Fibroblast of skin of scalp (primary cell): Measurements from ENCODE around the gene DNAH10.
"Not testable (repeated sequence)": the region's sequence is repeated elsewhere in the genome, so short reads cannot be mapped to it uniquely, and the experiment has no call there.

ENCODE experiments used
- DNase-seq: peaks from one replicate; pipeline ENCODE4 v3.0.0-alpha.2; 2013

The DNAH10 gene

DNA sequence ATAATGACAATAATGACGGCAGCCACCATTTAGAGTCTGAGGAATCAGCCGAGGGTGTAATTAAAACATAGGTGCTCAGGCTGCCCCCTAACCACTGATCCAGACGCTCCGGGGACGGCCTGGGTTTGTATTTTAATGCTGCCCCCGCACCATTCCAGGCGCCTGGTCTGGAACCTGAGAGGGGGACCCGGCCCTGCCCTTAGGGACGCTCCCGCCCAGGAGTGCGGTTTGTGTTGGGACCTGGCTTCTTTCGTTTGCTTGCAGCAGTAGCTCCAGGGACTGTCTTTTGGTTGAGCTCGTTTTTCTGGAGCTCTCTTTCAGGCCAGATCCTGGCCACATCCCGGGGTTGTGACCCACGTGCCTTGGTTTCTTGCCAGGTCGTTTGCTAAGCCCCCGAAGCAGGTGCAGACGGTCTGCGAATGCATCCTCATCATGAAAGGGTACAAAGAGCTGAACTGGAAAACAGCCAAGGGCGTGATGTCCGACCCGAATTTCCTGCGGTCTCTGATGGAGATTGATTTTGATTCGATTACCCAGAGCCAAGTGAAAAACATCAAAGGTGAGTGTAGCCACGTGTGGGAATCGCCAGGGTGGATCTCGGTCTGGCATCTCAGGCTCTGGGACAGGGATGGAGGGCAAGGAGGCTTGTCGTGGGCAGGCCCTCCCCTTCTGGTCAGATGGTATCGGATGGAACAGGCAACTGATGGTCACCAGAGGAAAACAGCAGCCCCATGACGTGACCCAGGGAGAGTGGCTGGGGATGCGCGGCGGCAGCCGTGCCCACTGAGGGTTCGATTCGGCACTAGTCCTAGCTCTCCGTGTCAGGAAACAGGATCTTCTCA is 147.0 kb downstream of the DNAH10 start:
- DNase-seq: no peak

DNA sequence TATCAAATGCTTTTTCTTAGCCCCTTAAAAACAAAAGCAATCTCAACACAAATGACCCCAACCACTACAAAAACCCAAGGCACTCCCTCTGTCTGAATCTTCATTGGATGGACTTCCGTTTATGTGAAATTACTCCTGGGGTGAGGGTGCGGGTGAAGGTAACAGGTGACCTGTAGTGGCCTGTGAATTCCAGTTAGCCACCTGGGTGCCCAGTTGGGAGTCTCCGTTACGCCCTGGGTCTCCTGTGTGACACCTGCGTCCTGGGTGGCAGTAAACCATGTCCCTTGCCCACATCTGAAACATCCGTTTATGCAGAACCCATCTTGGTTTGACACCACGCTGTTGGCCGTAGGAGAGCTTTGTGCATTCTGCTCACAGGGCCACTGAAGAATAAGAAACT is 148.0 kb downstream of the DNAH10 start:
- no peak for DNase-seq

DNA sequence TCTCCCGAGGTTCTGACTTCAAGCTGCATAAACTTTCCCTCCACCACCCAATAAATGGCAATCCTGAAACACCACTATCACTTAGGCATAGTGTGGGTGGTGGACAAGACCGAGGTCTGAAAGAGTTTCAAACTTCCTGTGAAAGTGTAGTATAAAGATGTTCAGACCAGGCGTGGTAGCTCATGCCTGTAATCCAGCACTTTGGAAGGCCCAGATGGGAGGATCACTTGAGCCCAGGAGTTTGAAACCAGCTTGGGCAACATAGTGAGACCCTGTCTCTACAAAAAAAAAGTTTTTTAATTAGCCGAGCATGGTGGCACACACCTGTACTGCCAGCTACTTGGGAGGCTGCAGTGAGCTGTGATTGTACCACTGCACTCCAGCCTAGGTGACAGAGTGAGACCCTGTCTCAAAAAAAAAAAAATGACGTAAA is 148.7 kb downstream of the DNAH10 start:
- DNase-seq: no peak

DNA sequence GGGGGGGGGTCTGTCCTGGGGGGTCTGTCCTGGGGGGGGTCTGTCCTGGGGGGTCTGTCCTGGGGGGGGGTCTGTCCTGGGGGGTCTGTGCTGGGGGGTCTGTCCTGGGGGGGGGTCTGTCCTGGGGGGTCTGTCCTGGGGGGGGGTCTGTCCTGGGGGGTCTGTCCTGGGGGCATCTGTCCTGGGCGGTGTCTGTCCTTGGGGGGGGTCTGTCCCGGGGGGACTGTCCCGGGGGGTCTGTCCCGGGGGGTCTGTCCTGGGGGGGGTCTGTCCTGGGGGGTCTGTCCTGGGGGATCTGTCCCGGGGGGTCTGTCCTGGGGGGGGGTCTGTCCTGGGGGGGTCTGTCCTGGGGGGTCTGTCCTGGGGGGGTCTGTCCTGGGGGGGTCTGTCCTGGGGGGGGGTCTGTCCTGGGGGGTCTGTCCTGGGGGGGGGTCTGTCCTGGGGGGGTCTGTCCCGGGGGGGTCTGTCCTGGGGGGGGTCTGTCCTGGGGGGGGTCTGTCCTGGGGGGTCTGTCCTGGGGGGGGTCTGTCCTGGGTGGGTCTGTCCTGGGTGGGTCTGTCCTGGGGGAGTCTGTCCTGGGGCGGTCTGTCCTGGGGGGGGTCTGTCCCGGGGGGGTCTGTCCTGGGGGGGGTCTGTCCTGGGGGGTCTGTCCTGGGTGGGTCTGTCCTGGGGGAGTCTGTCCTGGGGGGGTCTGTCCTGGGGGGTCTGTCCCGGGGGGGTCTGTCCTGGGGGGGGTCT is 149.7 kb downstream of the DNAH10 start:
- not testable (repeated sequence) for DNase-seq

DNA sequence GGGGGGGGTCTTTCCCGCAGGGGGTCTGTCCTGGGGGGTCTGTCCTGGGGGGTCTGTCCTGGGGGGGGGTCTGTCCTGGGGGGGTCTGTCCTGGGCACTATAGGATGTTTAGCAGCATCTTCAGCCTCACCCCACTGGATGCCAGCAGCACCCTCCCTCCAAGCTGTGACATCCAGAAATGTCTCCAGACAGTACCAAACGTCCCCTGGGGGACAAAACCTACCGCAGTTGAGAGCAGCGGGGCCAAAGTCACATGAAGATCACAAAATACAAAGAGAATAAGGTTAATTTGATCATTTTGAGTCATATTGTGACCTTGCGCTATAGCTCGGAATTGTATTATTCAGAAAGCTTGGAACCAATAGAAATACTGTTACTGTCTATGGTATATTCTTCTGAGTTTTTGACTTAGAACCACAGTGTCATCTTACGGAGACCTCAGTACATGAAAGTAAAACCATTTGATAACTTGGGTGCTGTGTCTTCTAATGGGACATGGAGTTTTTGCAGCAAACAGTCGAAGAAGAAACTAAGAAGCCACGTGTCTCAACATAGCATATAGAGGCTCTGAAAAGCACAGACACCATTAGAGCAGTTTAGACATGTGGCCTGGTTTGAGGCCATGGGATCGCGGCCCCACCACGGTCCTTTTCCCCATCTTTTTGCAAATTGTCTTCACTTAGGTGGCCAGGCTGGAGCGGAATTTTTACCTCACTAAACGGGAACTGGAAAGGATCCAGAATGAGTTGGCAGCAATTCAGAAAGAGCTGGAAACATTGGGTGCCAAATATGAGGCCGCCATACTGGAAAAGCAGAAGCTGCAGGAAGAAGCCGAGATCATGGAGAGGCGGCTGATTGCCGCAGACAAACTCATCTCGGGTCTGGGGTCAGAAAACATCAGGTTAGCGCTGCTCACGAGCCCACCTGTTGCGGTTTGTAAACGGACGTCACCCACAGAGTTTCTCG is 150.6 kb downstream of the DNAH10 start:
- no peak for DNase-seq

DNA sequence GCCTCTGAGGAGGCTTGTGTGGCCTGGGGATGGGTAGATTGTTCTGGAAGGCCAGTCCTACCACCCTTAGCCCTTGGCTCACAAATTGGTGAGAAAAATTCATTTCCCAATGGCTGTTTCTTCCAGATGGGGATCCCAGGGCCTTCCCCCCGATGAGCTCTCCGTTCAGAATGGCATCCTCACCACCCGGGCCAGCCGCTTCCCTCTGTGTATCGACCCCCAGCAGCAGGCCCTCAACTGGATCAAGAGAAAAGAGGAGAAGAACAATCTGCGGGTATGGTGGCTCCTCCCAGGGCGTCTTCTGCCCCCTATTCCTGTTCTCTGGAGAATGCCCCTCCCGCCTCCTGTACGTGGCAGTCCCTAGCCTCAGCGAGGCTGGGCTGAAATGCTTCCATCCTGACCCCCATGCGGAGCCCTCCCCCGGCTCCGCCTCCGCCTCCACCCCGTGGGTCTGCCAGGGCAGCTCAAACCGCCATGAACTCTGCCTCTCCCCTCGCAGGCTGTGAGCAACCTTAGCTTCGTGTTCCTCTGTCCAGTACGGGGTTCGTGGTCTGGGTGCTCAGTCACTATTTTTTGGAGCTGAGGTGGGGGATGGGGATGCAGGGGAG is 152.7 kb downstream of the DNAH10 start:
- no peak for DNase-seq

DNA sequence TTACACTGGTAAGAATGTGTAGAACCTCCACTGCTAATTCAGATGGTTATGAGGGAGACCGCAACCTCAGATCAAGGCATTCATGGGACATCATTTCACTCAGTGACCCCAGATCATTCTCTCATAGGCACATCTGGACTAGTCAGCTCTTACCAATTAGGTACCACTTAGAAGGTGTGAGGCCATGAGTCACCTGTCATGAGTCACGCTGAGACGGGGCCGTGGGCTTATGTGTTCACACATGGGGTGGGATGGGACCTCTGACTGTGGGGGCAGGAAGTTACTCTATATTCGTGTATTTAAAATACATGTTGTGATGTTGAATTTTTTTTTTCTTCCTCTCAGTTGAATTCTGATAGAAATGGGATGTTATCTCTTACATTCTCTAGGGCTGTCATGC is 154.6 kb downstream of the DNAH10 start:
- no peak for DNase-seq

DNA sequence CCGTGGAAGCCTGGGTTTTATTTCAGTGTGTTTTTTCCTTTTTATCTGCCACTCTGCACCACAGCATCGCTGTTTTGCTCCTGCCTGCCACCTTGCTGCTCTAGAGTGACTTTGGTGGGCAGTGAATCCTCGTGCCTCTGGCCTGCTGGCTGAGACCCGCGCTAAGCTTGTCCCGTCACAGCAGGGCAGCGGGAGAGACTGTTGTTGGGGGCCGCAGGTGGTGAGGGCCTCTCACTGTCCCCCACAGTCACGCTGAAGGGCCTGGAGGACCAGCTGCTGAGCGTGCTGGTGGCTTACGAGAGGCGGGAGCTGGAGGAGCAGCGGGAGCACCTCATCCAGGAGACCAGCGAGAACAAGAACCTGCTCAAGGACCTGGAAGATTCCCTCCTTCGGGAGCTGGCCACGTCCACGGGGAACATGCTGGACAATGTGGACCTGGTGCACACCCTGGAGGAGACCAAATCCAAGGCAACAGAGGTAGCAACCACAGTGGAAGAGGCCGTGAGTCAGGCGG is 155.3 kb downstream of the DNAH10 start:
- DNase-seq: no peak

DNA sequence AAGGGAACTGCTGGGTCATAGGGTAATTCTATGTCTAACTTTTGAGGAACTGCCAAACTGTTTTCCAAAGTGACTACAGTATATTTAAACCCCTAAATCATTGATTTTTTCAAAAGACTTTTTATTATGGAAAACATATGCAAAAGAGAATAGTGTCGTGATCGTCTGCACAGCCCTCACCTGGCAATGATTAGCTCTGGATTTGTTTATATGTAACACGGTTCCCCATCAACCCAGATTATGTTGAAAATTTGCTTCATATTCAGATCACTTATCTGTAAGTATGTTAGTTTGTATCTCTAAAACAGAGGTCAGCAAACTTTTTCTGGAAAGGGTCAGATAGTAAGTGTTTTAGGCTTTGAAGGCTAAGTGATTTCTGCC is 157.9 kb downstream of the DNAH10 start:
- DNase-seq: no peak

DNA sequence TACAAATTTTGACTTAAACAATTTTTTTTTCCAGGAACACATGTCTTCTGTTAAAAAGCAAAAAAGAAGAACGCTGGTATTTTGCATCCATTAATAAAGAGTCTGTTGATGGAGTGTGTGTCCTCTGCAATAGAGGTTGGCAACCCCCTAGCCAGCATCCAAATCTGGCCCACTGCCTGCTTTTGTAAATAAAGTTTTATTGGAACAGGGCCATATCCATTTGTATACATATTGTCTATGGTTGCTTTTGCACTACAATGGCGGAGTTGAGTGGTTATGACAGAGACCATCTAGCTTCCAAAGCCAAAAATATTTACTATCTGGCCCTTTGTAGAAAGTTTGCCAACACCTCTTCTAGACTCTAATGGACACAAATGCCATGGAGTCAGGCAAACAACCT is 160.9 kb downstream of the DNAH10 start:
- no peak for DNase-seq

DNA sequence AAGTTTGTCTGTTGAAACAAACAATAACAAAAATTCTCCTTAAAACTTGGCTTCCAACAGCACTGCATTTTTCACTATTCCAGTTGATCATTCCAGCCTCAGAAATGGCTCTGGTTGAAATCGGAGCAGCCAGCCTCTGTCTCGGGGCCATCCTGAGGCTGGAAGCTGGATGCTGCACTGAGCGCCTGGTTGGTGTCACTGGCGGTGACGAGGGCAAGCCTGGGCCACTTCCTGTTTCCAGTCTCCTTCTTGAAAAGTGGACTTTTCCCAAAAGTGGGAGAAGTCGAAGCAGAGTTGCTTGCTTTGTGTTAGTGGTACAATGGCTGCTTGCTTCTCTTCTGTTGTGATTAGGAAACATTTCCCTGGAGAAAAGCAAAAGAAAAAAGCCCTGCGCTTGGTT is 161.8 kb downstream of the DNAH10 start:
- no peak for DNase-seq

DNA sequence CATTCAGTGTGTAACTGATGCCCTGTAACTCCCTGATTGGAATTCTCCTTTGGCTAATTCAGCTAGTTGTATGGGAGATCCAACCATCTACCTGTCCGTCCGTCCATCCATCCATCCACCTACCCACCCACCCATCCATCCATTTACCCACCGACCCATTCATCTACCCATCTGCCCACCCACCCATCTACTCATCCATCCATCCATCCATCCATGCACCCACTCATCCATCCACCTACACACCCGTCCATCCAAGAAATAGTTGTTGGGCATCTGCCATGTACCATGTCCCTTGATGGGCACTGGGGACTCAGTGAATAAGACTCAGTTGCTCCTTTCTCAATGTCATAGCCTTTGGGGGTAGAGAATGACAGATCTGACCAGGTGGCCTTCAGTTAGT is 162.4 kb downstream of the DNAH10 start:
- no peak for DNase-seq

DNA sequence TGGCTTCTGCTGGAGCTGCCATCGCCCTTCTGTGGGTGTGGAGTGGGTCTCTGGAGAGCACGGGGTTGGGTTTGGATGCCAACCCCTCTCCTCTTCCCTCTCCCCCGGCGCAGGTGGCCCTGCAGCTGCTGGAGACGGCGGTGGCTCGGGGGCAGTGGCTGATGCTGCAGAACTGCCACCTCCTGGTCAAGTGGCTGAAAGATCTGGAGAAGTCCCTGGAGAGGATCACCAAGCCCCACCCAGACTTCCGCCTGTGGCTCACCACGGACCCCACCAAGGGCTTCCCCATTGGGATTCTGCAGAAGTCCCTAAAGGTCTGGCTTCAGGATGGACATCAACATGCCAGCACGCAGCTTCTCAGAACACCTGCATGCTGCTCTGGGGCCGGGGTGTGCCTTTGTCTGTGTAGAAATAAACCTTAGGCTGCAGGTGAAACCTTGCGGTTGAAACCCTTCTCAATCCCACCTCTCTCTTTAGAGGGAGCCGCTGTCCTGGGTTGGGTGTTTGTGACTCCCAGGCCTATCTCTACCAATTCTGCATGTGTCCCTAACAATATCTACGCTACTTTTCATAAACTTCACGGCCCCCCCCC is 166.3 kb downstream of the DNAH10 start:
- no peak for DNase-seq

DNA sequence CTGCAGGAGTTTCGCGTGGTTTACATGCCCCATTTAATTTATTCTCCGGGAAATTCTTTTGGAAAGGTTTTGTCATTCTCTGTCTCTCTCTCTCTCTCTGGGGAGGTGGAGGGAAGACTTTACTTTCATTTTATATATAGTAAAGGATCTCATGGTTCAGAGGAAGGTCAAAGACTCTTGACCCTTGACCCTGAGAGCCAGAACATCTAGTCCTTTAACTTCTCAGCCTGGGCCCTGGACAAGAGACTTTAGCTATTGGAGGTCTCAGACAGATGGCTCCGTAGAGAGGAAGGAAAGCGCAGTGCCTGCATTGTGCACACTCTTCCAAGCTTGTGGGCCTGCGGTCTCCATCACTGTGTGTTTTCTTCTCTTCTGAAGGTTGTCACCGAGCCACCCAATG is 166.8 kb downstream of the DNAH10 start:
- DNase-seq: no peak

DNA sequence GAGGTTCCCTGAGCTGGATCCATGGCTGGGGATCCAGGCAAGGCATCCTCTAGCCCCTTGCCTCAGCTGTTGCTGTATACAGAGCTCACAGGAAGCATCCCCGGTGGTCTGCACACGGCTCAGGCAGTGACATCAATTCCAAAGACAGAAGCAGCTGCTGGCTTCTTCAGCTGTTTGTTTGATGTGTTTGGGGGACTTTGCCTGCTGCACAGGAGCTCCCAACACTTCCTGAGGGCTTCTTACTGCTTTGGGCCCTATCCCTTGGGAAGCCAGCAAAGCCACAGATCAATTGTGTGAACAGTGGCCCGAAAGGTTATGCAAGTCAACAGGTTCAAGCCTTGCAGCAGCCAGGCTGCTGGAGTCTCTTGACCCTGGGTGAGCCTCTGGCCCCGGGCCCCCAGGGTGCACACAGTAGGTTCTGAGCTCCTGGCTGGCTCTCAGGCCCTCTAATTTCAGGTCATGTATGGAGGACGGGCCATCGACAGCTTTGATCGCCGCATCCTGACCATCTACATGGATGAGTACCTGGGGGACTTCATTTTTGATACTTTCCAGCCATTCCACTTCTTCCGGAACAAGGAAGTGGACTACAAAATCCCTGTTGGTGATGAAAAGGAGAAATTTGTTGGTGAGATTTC is 168.0 kb downstream of the DNAH10 start:
- DNase-seq: no peak

DNA sequence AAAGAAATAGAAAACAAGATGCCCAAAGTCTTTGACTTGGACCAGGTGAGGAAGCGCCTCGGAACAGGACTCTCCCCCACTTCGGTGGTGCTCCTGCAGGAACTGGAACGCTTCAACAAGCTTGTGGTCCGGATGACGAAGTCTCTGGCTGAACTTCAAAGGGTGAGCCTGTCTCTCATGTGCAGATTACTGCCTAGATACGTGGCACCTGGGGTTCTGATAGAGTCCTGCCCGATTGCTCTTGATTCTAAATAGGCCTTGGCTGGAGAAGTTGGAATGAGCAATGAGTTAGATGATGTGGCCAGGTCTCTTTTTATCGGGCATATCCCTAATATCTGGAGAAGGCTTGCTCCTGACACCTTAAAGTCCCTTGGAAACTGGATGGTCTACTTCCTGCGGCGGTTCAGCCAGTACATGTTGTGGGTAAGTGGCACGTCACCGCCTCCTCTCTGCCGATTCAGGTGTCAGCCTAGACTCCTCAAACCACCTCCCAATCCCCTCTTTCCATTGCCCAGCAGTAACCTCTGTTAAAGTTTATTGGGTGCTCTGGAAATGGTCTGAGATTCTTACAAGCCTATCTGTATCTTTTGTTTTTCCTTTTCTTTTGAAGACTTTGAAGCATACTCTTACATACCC is 169.7 kb downstream of the DNAH10 start:
- DNase-seq: no peak

DNA sequence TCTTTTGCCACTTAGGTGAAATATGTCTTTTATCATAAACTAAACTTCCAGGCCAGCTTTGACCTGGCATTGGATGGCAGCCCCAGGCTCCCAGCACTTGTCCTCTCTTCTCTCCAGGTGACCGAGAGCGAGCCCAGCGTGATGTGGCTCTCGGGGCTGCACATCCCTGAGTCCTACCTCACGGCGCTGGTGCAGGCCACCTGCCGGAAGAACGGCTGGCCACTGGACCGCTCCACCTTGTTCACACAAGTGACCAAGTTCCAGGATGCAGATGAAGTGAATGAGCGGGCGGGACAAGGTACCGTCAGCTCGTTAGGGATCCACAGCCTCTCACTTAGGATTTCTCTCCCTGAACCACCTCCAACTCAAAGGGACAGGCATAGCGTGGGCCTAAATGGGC is 171.1 kb downstream of the DNAH10 start:
- DNase-seq: no peak

DNA sequence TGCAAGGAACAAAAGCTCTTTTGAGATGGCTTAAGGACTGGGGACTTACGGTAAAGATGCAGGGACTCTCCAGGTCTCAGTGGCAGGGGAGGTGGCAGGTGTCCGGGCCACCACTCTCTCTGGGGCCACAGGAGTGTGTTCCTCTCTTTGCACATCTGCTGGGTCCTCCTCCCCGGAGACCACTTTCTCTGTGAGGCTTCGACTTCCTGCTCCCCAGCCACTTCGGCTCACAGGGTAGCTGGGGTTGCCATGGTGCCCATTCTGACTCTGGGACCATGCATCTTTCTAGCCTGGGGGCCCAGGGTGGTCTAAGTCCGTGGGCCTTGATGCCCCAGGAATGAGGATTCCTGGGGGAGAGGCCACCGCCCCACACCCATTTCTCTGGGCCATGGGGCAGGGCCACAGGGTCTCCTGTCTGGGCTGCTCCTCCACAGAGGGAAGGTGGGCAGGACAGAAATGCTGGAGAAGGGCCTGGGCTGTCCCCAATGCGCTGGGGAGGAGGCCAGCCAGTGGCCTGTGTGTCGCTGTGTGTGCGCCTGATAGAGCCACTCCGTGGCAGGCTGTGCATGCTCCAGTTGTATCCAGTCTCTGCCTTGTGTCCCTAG is 172.0 kb downstream of the DNAH10 start:
- no peak for DNase-seq

DNA sequence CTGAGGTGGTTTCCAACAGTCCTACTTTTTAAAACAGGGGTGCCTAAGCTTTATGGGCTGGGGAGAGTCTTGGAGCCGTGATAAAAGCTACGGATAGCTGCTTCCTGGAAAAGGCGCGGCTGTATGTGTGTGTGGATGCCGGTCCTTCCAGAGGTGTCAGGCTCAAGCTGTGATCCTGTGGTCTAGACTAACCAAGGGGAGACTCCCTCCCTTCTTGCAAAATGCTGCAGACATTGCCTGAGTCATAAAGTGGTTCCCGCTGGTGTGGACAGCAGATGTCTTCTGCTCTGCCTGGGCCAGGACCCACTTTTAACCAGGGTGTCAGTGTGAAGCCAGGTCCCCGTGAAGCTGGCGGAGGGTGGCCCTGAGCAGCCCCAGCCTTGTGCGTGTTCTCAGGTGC is 172.7 kb downstream of the DNAH10 start:
- peak; percentile 41 for DNase-seq

DNA sequence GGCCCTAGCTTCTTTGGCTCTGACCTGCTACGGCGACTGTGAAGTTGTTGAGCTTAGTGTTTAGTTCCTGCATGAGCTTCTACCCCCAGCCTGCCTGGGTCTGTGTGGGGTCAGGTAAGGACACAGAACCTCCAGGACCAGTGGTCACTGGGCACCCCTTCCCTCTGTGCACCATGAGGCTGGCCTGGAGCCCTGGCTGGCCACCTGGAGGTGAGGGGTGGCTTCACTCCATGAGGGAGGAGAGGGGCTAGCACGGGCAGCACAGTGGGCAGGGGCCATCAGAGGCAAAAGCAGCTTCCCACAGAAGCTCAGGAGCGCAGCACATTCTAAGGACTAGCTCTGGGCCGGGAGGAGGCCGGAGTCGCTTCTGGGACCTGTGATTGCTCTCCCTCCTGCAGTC is 173.9 kb downstream of the DNAH10 start:
- no peak for DNase-seq
